HCT116 (cell line): Measurements from ENCODE around the gene CD33. TPM values are rescaled to one million over a fixed set of nuclear protein-coding genes. Genes with fewer than 3 reads are reported as not detected.

Source experiments
- ATAC-seq: fragments of 200-7000 bp; cut with Tn5 transposase; 2 replicates; pipeline ENCODE4 v1.9.1; 2020; ENCODE audit warnings: mild to moderate bottlenecking, moderate library complexity
- BruUV-seq: library from RNA; stranded (reverse); fragments of 400-500 nt; replicated peaks from 2 replicates; lab custom pipeline; 2021; lab: Mats Ljungman, UMichigan
- CTCF ChIA-PET: fragments of 300-600 bp; sonication (Branson Sonifier 250); formaldehyde crosslinking; loops from one replicate; lab custom pipeline; 2021; ENCODE audit warnings: antibody characterized with exemption; lab: Charles Lee
- POLR2A ChIA-PET: fragments of 300-600, 350-600 bp; sonication (Branson Sonifier 250); formaldehyde crosslinking; loops from one replicate; lab custom pipeline; 2021; ENCODE audit warnings: antibody characterized with exemption; lab: Charles Lee
- RAD21 ChIA-PET, 2 experiments: fragments of 300-600 bp; sonication (Branson Sonifier 250); formaldehyde crosslinking; loops; one replicate each; lab custom pipeline; 2023; ENCODE audit warnings: low total read pairs in 2 of 2; ENCODE audit not compliant: uncharacterized antibody in 2 of 2, unreplicated experiment in 2 of 2, low non-redundant PET in 1 of 2; lab: Charles Lee
- DNase-seq: peaks from one replicate; pipeline ENCODE4 v3.0.0-alpha.2; 2010; ENCODE audit warnings: low read depth, low spot score
- H2AFZ ChIP-seq: fragments of 200-600 bp; shearing (Covaris generic), sonication (generic); 2 replicates; pipeline ENCODE4 v1.6.1; 2017; ENCODE audit warnings: low read depth, mixed run types, mixed read lengths, antibody characterized with exemption, low read length; ENCODE audit not compliant: poor library complexity, severe bottlenecking
- H3K27ac ChIP-seq: 2 replicates; pipeline ENCODE4 v1.5.1; 2012; ENCODE audit warnings: low read depth, low read length
- H3K27me3 ChIP-seq: fragments of 200-600 bp; sonication (generic); 2 replicates; pipeline ENCODE4 v1.6.1; 2016; ENCODE audit warnings: mixed run types, low read length, mixed read lengths; ENCODE audit not compliant: insufficient read depth
- H3K36me3 ChIP-seq, 2 experiments: fragments of 200-500 bp in 1 of 2; fragments of 200-600 bp in 1 of 2; sonication (Bioruptor generic) in 1 of 2; sonication (generic) in 1 of 2; 2 replicates each; pipeline versions ENCODE4 v1.5.1 to v1.6.1; 2014 to 2016; ENCODE audit warnings: low read length in 2 of 2, inconsistent platforms in 1 of 2, mixed read lengths in 1 of 2, mixed run types in 1 of 2; ENCODE audit not compliant: insufficient read depth in 2 of 2, control insufficient read depth in 1 of 2
- H3K4me1 ChIP-seq, 2 experiments: fragments of 200-600 bp in 1 of 2; sonication (generic) in 1 of 2; 2 replicates each; pipeline versions ENCODE4 v1.5.1 to v1.6.1; 2012 to 2017; ENCODE audit warnings: low read length in 2 of 2, inconsistent platforms in 1 of 2, mild to moderate bottlenecking in 1 of 2, mixed read lengths in 1 of 2, mixed run types in 1 of 2, moderate library complexity in 1 of 2; ENCODE audit not compliant: insufficient read depth in 2 of 2, control insufficient read depth in 1 of 2
- H3K4me2 ChIP-seq: fragments of 200-600 bp; sonication (generic); 2 replicates; pipeline ENCODE4 v1.6.1; 2017; ENCODE audit warnings: mixed run types, low read length, mixed read lengths
- H3K4me3 ChIP-seq, 2 experiments: fragments of 200-600 bp in 1 of 2; sonication (generic) in 1 of 2; replicated peaks in 1 of 2; 2 replicates each; pipeline ENCODE4 v1.5.1; 2011 to 2016; ENCODE audit warnings: low read length in 2 of 2, control low read depth in 1 of 2, low read depth in 1 of 2, mild to moderate bottlenecking in 1 of 2, mixed read lengths in 1 of 2, mixed run types in 1 of 2
- H3K79me2 ChIP-seq: fragments of 200-600 bp; sonication (generic); 2 replicates; pipeline ENCODE4 v1.6.1; 2017; ENCODE audit warnings: mild to moderate bottlenecking, mixed run types, low read length, moderate library complexity, mixed read lengths; ENCODE audit not compliant: insufficient read depth
- H3K9ac ChIP-seq: fragments of 200-600 bp; sonication (generic); 2 replicates; pipeline ENCODE4 v1.6.1; 2016; ENCODE audit warnings: low read length, mixed read lengths
- H3K9me2 ChIP-seq: fragments of 200-600 bp; sonication (generic), shearing (Covaris generic); 2 replicates; pipeline ENCODE4 v1.6.1; 2017; ENCODE audit warnings: mixed run types, mild to moderate bottlenecking, moderate library complexity; ENCODE audit not compliant: insufficient read depth
- H3K9me3 ChIP-seq, 2 experiments: fragments of 200-500 bp in 1 of 2; fragments of 200-600 bp in 1 of 2; sonication (Bioruptor generic) in 1 of 2; sonication (generic) in 1 of 2; 2 replicates each; pipeline ENCODE4 v1.6.1; 2014 to 2017; ENCODE audit warnings: low read length in 2 of 2, mixed read lengths in 2 of 2, inconsistent platforms in 1 of 2, low read depth in 1 of 2, mild to moderate bottlenecking in 1 of 2, mixed run types in 1 of 2, moderate library complexity in 1 of 2; ENCODE audit not compliant: control insufficient read depth in 1 of 2, insufficient read depth in 1 of 2
- H4K20me1 ChIP-seq: fragments of 200-600 bp; sonication (generic), shearing (Covaris generic); 2 replicates; pipeline ENCODE4 v1.6.1; 2017; ENCODE audit warnings: mixed run types, mild to moderate bottlenecking, moderate library complexity; ENCODE audit not compliant: insufficient read depth
- EZH2 ChIP-seq: fragments of 200-600 bp; sonication (generic); IDR thresholded peaks from 2 replicates; pipeline ENCODE4 v1.6.1; 2017; ENCODE audit warnings: antibody characterized with exemption, mixed run types
- JUND ChIP-seq: IDR thresholded peaks from 2 replicates; pipeline ENCODE4 v1.6.1; 2012
- POLR2A ChIP-seq: IDR thresholded peaks from 2 replicates; pipeline ENCODE4 v1.7.0; 2011; ENCODE audit warnings: borderline replicate concordance; ENCODE audit not compliant: insufficient read depth, insufficient read length; ENCODE audit errors: extremely low read depth
- RAD21 ChIP-seq: IDR thresholded peaks from 2 replicates; pipeline ENCODE4 v1.6.1; 2012; ENCODE audit warnings: low read depth, mild to moderate bottlenecking
- TCF7L2 ChIP-seq: IDR thresholded peaks from 2 replicates; pipeline ENCODE4 v1.7.0; 2011; ENCODE audit warnings: borderline replicate concordance, inconsistent platforms; ENCODE audit not compliant: insufficient read depth, insufficient read length; ENCODE audit errors: extremely low read depth
- intact Hi-C: fragments of 100-400 bp; cut with micrococcal nuclease; formaldehyde crosslinking; loops from 2 replicates; pipeline ENCODE4 v1.10.0; 2022
- total RNA-seq: library from RNA; stranded (reverse); gene quantifications from one replicate; pipeline ENCODE4 v1.2.1, GENCODE V29; 2021; ENCODE audit not compliant: unreplicated experiment
- TF ChIP-seq, protein P1 (sequence below): IDR thresholded peaks from 2 replicates; pipeline ENCODE4 v1.6.1; 2011; ENCODE audit warnings: mild to moderate bottlenecking, low read length, moderate library complexity; ENCODE audit not compliant: insufficient replicate concordance; ENCODE audit errors: extremely low read depth
- TF ChIP-seq, protein P2 (sequence below), 3 experiments: fragments of 200-600 bp in 1 of 3; sonication (generic) in 1 of 3; IDR thresholded peaks in 2 of 3; conservative IDR thresholded peaks in 1 of 3; 2 replicates each; pipeline ENCODE4 v1.5.1; 2012 to 2017; ENCODE audit warnings: low read depth in 2 of 3, low read length in 2 of 3, antibody characterized with exemption in 1 of 3, borderline replicate concordance in 1 of 3, control low read depth in 1 of 3, mild to moderate bottlenecking in 1 of 3, mixed read lengths in 1 of 3, mixed run types in 1 of 3, moderate library complexity in 1 of 3; ENCODE audit not compliant: insufficient read depth in 1 of 3

Gene CD33
- total RNA-seq, 1 experiment from 2014 or later = 3.1 TPM

- no peak overlapping the region for H3K4me3 ChIP-seq
- no peaks in the 10 kb centered on the region for H3K79me2 ChIP-seq
- ATAC-seq = no peak
- ChIA-PET CTCF (no interaction called here), RAD21 (no interaction called here), POLR2A (no interaction called here)
- H2AFZ ChIP-seq = no peak overlapping the region
- no peak overlapping the region for H3K9ac ChIP-seq
- DNase-seq = no peak
- BruUV-seq = no TSS peak
- H3K4me2 ChIP-seq = no peak overlapping the region
- no peak overlapping the region for H3K27ac ChIP-seq
- no peaks in the 10 kb centered on the region for H3K9me3 ChIP-seq
- H3K9me2 ChIP-seq = no peaks in the 10 kb centered on the region
- no peaks in the 10 kb centered on the region for H4K20me1 ChIP-seq
- H3K4me1 ChIP-seq = no peaks in the 10 kb centered on the region
- H3K27me3 ChIP-seq = no peaks in the 10 kb centered on the region; the same call in 1 of the 2 replicates
- intact Hi-C loops = no loop called here
- no peaks in the 10 kb centered on the region for H3K36me3 ChIP-seq
- TF ChIP-seq RAD21 (no peak), EZH2 (no peak), TCF7L2 (no peak), JUND (no peak), POLR2A (no peak)
- TF ChIP-seq, protein P1, sequence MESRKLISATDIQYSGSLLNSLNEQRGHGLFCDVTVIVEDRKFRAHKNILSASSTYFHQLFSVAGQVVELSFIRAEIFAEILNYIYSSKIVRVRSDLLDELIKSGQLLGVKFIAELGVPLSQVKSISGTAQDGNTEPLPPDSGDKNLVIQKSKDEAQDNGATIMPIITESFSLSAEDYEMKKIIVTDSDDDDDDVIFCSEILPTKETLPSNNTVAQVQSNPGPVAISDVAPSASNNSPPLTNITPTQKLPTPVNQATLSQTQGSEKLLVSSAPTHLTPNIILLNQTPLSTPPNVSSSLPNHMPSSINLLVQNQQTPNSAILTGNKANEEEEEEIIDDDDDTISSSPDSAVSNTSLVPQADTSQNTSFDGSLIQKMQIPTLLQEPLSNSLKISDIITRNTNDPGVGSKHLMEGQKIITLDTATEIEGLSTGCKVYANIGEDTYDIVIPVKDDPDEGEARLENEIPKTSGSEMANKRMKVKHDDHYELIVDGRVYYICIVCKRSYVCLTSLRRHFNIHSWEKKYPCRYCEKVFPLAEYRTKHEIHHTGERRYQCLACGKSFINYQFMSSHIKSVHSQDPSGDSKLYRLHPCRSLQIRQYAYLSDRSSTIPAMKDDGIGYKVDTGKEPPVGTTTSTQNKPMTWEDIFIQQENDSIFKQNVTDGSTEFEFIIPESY = no peak
- TF ChIP-seq, protein P2, sequence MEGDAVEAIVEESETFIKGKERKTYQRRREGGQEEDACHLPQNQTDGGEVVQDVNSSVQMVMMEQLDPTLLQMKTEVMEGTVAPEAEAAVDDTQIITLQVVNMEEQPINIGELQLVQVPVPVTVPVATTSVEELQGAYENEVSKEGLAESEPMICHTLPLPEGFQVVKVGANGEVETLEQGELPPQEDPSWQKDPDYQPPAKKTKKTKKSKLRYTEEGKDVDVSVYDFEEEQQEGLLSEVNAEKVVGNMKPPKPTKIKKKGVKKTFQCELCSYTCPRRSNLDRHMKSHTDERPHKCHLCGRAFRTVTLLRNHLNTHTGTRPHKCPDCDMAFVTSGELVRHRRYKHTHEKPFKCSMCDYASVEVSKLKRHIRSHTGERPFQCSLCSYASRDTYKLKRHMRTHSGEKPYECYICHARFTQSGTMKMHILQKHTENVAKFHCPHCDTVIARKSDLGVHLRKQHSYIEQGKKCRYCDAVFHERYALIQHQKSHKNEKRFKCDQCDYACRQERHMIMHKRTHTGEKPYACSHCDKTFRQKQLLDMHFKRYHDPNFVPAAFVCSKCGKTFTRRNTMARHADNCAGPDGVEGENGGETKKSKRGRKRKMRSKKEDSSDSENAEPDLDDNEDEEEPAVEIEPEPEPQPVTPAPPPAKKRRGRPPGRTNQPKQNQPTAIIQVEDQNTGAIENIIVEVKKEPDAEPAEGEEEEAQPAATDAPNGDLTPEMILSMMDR (IDR thresholded peaks at IDR 0.05 in 2 of 3, conservative IDR thresholded peaks at IDR 0.05 in 1 of 3; ENCODE audit: borderline replicate concordance in 1 of 3, insufficient read depth in 1 of 3, low read depth in 2 of 3, low read length in 2 of 3) = no peak
Measured at GRCh38 chr19:51219307-51219706, 5.6 kb upstream of the CD33 start.
